Measurements from ENCODE around the gene CLEC3A. TPM values are rescaled to one million over a fixed set of nuclear protein-coding genes. Genes with fewer than 3 reads are reported as not detected.

CLEC3A gene
- total RNA-seq, 1 donor from 2014 or later = not detected

GRCh38 chr16:78069913-78070312 lies 47.6 kb downstream of the CLEC3A start:
- no peaks in the 10 kb centered on the region for H3K4me1 Mint-ChIP-seq (ENCODE audit: low read depth, unreplicated experiment)
- H4K20me1 ChIP-seq (ENCODE audit: insufficient read depth, low read length) = no peaks in the 10 kb centered on the region
- H3K27me3 Mint-ChIP-seq (ENCODE audit: low read depth, unreplicated experiment) = peaks cover 26% of the 10 kb centered on the region
- H3K4me1 ChIP-seq (ENCODE audit: insufficient read depth, low read length) = no peaks in the 10 kb centered on the region
- no peak overlapping the region for H3K4me2 ChIP-seq (ENCODE audit: low read length)
- H3K9me3 ChIP-seq (ENCODE audit: insufficient read depth, low read depth, low read length) = no peaks in the 10 kb centered on the region
- DNase-seq (ENCODE audit: low read depth) = no peak
- H3K27ac ChIP-seq (ENCODE audit: low read depth, low read length) = no peak overlapping the region
- H3K36me3 Mint-ChIP-seq (ENCODE audit: low read depth, unreplicated experiment) = no peaks in the 10 kb centered on the region
- no peak overlapping the region for H3K27ac Mint-ChIP-seq (ENCODE audit: unreplicated experiment)
- H3K9me3 Mint-ChIP-seq (ENCODE audit: unreplicated experiment) = no peaks in the 10 kb centered on the region
- no peak overlapping the region for H3K4me3 Mint-ChIP-seq (ENCODE audit: unreplicated experiment)
- TF ChIP-seq EZH2 (IDR thresholded peaks at IDR 0.05; ENCODE audit: insufficient read depth, low read length) = no peak
- no peak for TF ChIP-seq CTCF (IDR thresholded peaks at IDR 0.05; ENCODE audit: insufficient read depth, low read depth, low read length)
- H3K36me3 ChIP-seq (ENCODE audit: insufficient read depth, low read length) = no peaks in the 10 kb centered on the region
- H2AFZ ChIP-seq (ENCODE audit: low read depth, low read length) = no peak overlapping the region
- no peak for FAIRE-seq
- no peaks in the 10 kb centered on the region for H3K27me3 ChIP-seq (ENCODE audit: insufficient read depth, low read length)
- H3K79me2 ChIP-seq (ENCODE audit: insufficient read depth, low read length) = no peaks in the 10 kb centered on the region
- H3K4me3 ChIP-seq (ENCODE audit: insufficient read depth, low read depth, low read length) = no peak overlapping the region
- H3K9ac ChIP-seq (ENCODE audit: low read length) = no peak overlapping the region

GRCh38 chr16:78072275-78072674 lies 49.9 kb downstream of the CLEC3A start:
- no peak overlapping the region for H3K27ac ChIP-seq (ENCODE audit: low read depth, low read length)
- no peak overlapping the region for H3K9ac ChIP-seq (ENCODE audit: low read length)
- Mint-ChIP-seq H3K4me3 (ENCODE audit: unreplicated experiment) (no peak overlapping the region), H3K27ac (ENCODE audit: unreplicated experiment) (no peak overlapping the region), H3K9me3 (ENCODE audit: unreplicated experiment) (no peaks in the 10 kb centered on the region), H3K4me1 (ENCODE audit: low read depth, unreplicated experiment) (no peaks in the 10 kb centered on the region), H3K36me3 (ENCODE audit: low read depth, unreplicated experiment) (no peaks in the 10 kb centered on the region), H3K27me3 (ENCODE audit: low read depth, unreplicated experiment) (peaks cover 36% of the 10 kb centered on the region)
- no peak overlapping the region for H2AFZ ChIP-seq (ENCODE audit: low read depth, low read length)
- TF ChIP-seq EZH2 (IDR thresholded peaks at IDR 0.05; ENCODE audit: insufficient read depth, low read length) (no peak), CTCF (IDR thresholded peaks at IDR 0.05; ENCODE audit: insufficient read depth, low read depth, low read length) (no peak)
- H3K4me1 ChIP-seq (ENCODE audit: insufficient read depth, low read length) = no peaks in the 10 kb centered on the region
- no peaks in the 10 kb centered on the region for H3K9me3 ChIP-seq (ENCODE audit: insufficient read depth, low read depth, low read length)
- H3K4me2 ChIP-seq (ENCODE audit: low read length) = no peak overlapping the region
- H3K27me3 ChIP-seq (ENCODE audit: insufficient read depth, low read length) = no peaks in the 10 kb centered on the region
- no peak overlapping the region for H3K4me3 ChIP-seq (ENCODE audit: insufficient read depth, low read depth, low read length)
- H3K36me3 ChIP-seq (ENCODE audit: insufficient read depth, low read length) = no peaks in the 10 kb centered on the region
- FAIRE-seq (no peak), DNase-seq (ENCODE audit: low read depth) (no peak)
- H4K20me1 ChIP-seq (ENCODE audit: insufficient read depth, low read length) = no peaks in the 10 kb centered on the region
- H3K79me2 ChIP-seq (ENCODE audit: insufficient read depth, low read length) = no peaks in the 10 kb centered on the region

- Mint-ChIP-seq H3K27me3 (ENCODE audit: low read depth, unreplicated experiment) (peaks cover 53% of the 10 kb centered on the region), H3K4me1 (ENCODE audit: low read depth, unreplicated experiment) (no peaks in the 10 kb centered on the region), H3K9me3 (ENCODE audit: unreplicated experiment) (no peaks in the 10 kb centered on the region), H3K27ac (ENCODE audit: unreplicated experiment) (no peak overlapping the region), H3K36me3 (ENCODE audit: low read depth, unreplicated experiment) (no peaks in the 10 kb centered on the region), H3K4me3 (ENCODE audit: unreplicated experiment) (no peak overlapping the region)
- Histone ChIP-seq H3K36me3 (ENCODE audit: insufficient read depth, low read length) (no peaks in the 10 kb centered on the region), H3K9ac (ENCODE audit: low read length) (no peak overlapping the region), H4K20me1 (ENCODE audit: insufficient read depth, low read length) (no peaks in the 10 kb centered on the region), H3K4me1 (ENCODE audit: insufficient read depth, low read length) (no peaks in the 10 kb centered on the region), H3K27ac (ENCODE audit: low read depth, low read length) (no peak overlapping the region), H3K27me3 (ENCODE audit: insufficient read depth, low read length) (no peaks in the 10 kb centered on the region), H3K79me2 (ENCODE audit: insufficient read depth, low read length) (no peaks in the 10 kb centered on the region), H3K4me2 (ENCODE audit: low read length) (no peak overlapping the region), H3K9me3 (ENCODE audit: insufficient read depth, low read depth, low read length) (no peaks in the 10 kb centered on the region), H3K4me3 (ENCODE audit: insufficient read depth, low read depth, low read length) (no peak overlapping the region), H2AFZ (ENCODE audit: low read depth, low read length) (no peak overlapping the region)
- DNase-seq (ENCODE audit: low read depth) = no peak
- TF ChIP-seq EZH2 (IDR thresholded peaks at IDR 0.05; ENCODE audit: insufficient read depth, low read length) (no peak), CTCF (IDR thresholded peaks at IDR 0.05; ENCODE audit: insufficient read depth, low read depth, low read length) (no peak)
- FAIRE-seq = no peak
These were observed 53.5 kb downstream of the CLEC3A start for GRCh38 chr16:78075800-78076199.
